ENCODE data around the gene COMP. TPM values are rescaled to one million over a fixed set of nuclear protein-coding genes. Genes with fewer than 3 reads are reported as not detected.

The COMP gene
- total RNA-seq, 1 experiment from 2014 or later: not detected

Other genes starting within 250 kb of the COMP start
- gene FKBP8, start 247.7 kb downstream of the COMP start, total RNA-seq (2014; rRNA removed; shearing (Covaris generic)): 286 and 312 TPM in 2 replicates
- gene KXD1, start 233.4 kb downstream of the COMP start, total RNA-seq (2014; rRNA removed; shearing (Covaris generic)): 111 and 117 TPM in 2 replicates
- 779 and 974 TPM in 2 replicates for gene UBA52, start 219.4 kb downstream of the COMP start, total RNA-seq (2014; rRNA removed; shearing (Covaris generic))
- 122 and 137 TPM in 2 replicates for gene REX1BD, start 202.5 kb downstream of the COMP start, total RNA-seq (2014; rRNA removed; shearing (Covaris generic))
- gene CRLF1, start 184.5 kb downstream of the COMP start, total RNA-seq (2014; rRNA removed; shearing (Covaris generic)): 29.3 and 55.9 TPM in 2 replicates
- gene TMEM59L, start 178.4 kb downstream of the COMP start, total RNA-seq (2014; rRNA removed; shearing (Covaris generic)): 5.2 and 5.4 TPM in 2 replicates
- 2.5 and 5.3 TPM in 2 replicates for gene KLHL26, start 154.3 kb downstream of the COMP start, total RNA-seq (2014; rRNA removed; shearing (Covaris generic))
- 0.98 and 1.4 TPM in 2 replicates for gene CRTC1, start 107.6 kb downstream of the COMP start, total RNA-seq (2014; rRNA removed; shearing (Covaris generic))
- 40.3 and 56.4 TPM in 2 replicates for gene UPF1, start 40.7 kb upstream of the COMP start, total RNA-seq (2014; rRNA removed; shearing (Covaris generic))
- 3.1 and 5.3 TPM in 2 replicates for gene CERS1, start 104.9 kb upstream of the COMP start, total RNA-seq (2014; rRNA removed; shearing (Covaris generic))
- gene COPE, start 128.1 kb upstream of the COMP start, total RNA-seq (2014; rRNA removed; shearing (Covaris generic)): 429 and 452 TPM in 2 replicates
- 65.7 and 73.6 TPM in 2 replicates for gene DDX49, start 128.4 kb upstream of the COMP start, total RNA-seq (2014; rRNA removed; shearing (Covaris generic))
- 104 and 143 TPM in 2 replicates for gene HOMER3, start 149.9 kb upstream of the COMP start, total RNA-seq (2014; rRNA removed; shearing (Covaris generic))
- 47.7 and 48.9 TPM in 2 replicates for gene SUGP2, start 242.2 kb upstream of the COMP start, total RNA-seq (2014; rRNA removed; shearing (Covaris generic))
- gene ARMC6, start 242.3 kb upstream of the COMP start, total RNA-seq (2014; rRNA removed; shearing (Covaris generic)): 77.1 and 79.5 TPM in 2 replicates

All from A172 (cell line).